GM18907 (cell line): Measurements from ENCODE around the gene PTPRT.
A peak's percentile ranks its signal among the peaks of the same experiment; 100 is the strongest.
"Not testable (repeated sequence)": the region's sequence is repeated elsewhere in the genome, so short reads cannot be mapped to it uniquely, and the experiment has no call there.

Source experiments
- ATAC-seq: cut with Tn5 transposase; IDR thresholded peaks from one replicate; pipeline ENCODE4 v1.9.1; 2021; ENCODE audit warnings: mild to moderate bottlenecking, moderate library complexity; ENCODE audit not compliant: unreplicated experiment

Gene PTPRT

DNA sequence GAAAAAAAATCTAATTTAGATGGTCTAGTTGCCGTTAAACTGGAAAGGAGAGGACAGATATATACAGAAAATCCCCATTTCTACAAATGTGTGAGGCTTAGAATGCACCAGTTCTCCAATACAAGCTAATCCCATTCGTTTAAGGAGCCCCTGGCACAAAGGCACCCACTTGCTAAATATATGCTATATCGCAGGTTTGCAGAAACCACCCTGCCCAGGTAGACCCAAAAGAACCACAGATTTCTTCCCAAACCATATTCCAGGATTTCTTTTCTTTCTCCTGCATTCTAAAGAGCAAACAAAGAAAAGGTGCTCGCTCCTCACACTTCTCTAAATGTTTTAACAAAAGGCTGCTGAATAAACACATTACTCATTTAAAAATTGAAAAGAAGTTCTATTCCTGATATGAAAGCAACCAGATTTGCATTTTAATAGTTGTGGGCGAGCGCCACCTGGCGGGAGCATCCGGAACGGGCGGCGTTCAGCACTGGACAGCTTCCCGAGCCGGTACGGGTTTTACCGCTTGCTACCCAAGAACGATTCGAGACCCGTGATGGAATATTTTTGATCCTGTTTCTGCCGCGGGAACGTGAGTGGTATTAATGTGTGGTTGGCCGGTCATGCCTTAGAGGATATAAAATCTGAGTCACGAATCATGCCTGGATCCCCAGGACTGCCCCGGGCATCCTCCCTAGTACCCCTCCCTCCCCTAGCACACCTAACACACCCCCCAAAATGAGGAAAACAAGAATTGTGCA is 2.1 kb downstream of the PTPRT start:
- ATAC-seq = peak; percentile 41

GRCh38 chr20:43186312-43186711 is 3.4 kb downstream of the PTPRT start:
- no peak for ATAC-seq

DNA sequence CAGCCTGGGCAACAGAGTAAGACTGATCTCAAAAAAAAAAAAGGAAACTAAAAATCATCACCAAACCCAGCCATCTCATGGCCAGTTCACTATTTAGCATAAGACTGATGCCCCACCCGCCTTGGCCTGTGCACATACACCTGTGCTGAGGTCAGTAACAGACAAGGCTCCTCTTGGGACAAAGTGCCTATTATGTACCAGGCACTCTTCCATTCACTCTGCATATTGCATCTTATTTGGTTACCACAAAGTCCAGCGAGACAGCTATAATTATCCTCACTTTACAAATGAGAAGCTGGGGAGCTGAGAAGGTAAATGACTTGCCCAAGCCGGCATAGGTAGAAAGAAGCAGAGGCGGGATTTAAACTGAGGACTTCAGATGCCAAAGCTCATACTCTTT is 3.8 kb downstream of the PTPRT start:
- no peak for ATAC-seq

GRCh38 chr20:43183536-43184070 is 6.1 kb downstream of the PTPRT start:
- ATAC-seq = no peak

- no peak for ATAC-seq
Observed at GRCh38 chr20:43178080-43178479, 11.6 kb downstream of the PTPRT start.

- ATAC-seq = no peak
Observed at GRCh38 chr20:43176726-43177125, 13.0 kb downstream of the PTPRT start.

- ATAC-seq = no peak
Observed at GRCh38 chr20:43171930-43172329, 17.8 kb downstream of the PTPRT start.

DNA sequence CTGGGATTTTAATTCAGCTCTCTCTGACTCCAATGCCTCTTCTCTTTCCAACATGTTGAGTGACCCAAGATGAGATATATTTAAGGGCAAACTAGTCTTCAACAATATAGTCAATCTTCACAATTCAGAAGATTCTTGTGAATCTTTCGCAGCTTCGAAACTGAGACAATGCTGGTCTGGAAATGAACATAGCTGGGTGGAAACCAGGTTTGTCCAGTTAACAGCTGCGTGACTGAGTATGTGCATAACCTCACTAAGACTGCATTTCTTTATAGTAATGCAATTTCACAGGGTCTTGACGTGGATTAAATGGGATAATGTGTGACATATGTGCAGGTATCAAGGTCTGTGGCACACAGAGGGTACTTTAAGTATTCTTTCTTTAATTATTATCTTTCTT is 18.9 kb downstream of the PTPRT start:
- no peak for ATAC-seq

DNA sequence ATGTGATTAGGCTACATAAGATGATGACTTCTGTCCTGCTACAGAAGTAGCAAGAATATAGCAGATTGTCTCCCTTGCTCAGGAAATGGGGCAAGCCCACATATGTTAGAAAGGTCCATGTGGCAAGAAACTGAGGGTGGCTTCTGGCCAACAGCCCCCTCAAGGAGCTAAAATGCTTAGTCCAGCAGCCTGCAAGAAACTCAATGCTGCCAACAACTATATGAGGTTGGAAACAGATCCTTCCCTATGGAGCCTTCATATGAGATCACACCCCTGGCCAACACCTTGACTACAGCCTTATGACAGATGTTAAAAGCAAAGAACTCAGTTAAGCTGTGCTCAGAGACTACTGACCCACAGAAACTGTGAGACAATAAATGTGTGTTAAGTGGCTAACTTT is 22.1 kb downstream of the PTPRT start:
- no peak for ATAC-seq

GRCh38 chr20:43167021-43167420 is 22.7 kb downstream of the PTPRT start:
- ATAC-seq = no peak

- no peak for ATAC-seq
Observed at GRCh38 chr20:43165611-43166010, 24.1 kb downstream of the PTPRT start.

- not testable (repeated sequence) for ATAC-seq
Observed at GRCh38 chr20:43164736-43165135, 25.0 kb downstream of the PTPRT start.

- no peak for ATAC-seq
Observed at GRCh38 chr20:43161716-43162115, 28.0 kb downstream of the PTPRT start.

DNA sequence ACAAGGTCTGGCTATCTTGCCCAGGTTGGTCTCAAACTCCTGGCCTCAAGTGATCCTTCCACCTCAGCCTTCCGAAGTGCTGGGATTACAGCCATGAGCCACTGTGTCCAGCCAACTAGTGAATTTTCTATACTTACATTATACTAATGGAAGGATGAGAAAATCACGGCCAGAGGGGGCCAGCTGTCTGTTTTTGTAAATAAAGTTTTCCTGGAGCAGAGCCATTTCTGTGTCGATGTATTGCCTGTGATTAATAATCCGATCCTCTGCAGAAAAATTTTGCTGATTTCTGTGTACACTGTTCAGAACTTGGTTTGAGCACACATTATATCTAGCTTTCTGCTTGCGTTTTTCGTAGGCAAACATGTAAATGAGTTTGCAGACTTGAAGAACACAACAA is 28.8 kb downstream of the PTPRT start:
- ATAC-seq = no peak

GRCh38 chr20:43159994-43160393 is 29.7 kb downstream of the PTPRT start:
- ATAC-seq = no peak

- no peak for ATAC-seq
Observed at GRCh38 chr20:43155366-43156100, 34.2 kb downstream of the PTPRT start.

- no peak for ATAC-seq
Observed at GRCh38 chr20:43151901-43152300, 37.8 kb downstream of the PTPRT start.

GRCh38 chr20:43151256-43151655 is 38.5 kb downstream of the PTPRT start:
- ATAC-seq = no peak

DNA sequence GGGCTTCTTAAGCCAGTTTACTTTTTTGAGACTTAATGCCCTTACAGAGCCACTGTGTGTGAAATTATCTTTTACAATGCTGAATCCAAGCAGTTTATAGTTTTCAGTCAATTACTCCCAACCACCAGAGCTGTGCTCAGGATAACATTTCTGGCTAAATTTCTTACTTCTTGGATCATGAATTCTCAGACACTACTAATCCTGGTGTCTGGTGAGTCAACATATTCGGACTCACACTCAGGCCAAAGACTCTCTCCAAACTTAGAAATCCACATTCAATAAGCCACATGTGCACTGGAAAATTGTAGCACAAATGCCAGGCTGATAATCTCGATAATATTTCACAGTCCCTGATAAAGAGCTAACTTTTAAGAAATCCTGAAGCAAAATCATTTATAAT is 49.0 kb downstream of the PTPRT start:
- no peak for ATAC-seq

- ATAC-seq = no peak
Observed at GRCh38 chr20:43138061-43138770, 51.5 kb downstream of the PTPRT start.

- no peak for ATAC-seq
Observed at GRCh38 chr20:43137160-43137559, 52.5 kb downstream of the PTPRT start.

GRCh38 chr20:43124241-43124640 is 65.5 kb downstream of the PTPRT start:
- ATAC-seq = no peak
